Activated CD8-positive, alpha-beta T cell treated with anti-CD3 and anti-CD28 coated beads, Interleukin-2, amount 10 ng/mL, durations not matched to agents 7 days and 5 days (primary cell): ENCODE data around the gene MRPL43. TPM values are rescaled to one million over a fixed set of nuclear protein-coding genes. Genes with fewer than 3 reads are reported as not detected.

Experiments used
- ATAC-seq: fragments of 150-1000 bp; cut with Tn5 transposase; one replicate; pipeline ENCODE4 v1.10.0; 2021; ENCODE audit warnings: moderate library complexity
- CTCF ChIA-PET: fragments of 350-600 bp; sonication (Branson Sonifier 250); formaldehyde crosslinking; loops from one replicate; lab custom pipeline; 2021; ENCODE audit warnings: antibody characterized with exemption; lab: Charles Lee
- POLR2A ChIA-PET: fragments of 350-600 bp; sonication (Branson Sonifier 250); formaldehyde crosslinking; loops from one replicate; lab custom pipeline; 2021; ENCODE audit warnings: antibody characterized with exemption; lab: Charles Lee
- DNase-seq: peaks from one replicate; pipeline ENCODE4 v3.0.0-alpha.2; 2020
- H3K27ac Mint-ChIP-seq: one replicate; pipeline ENCODE4 v1.8.0; 2021; ENCODE audit warnings: mild to moderate bottlenecking, mixed read lengths
- H3K27me3 Mint-ChIP-seq: one replicate; pipeline ENCODE4 v1.8.0; 2021; ENCODE audit warnings: low read depth, mixed read lengths
- H3K36me3 Mint-ChIP-seq: one replicate; pipeline ENCODE4 v1.8.0; 2021; ENCODE audit warnings: low read depth, mixed read lengths
- H3K4me1 Mint-ChIP-seq: one replicate; pipeline ENCODE4 v1.8.0; 2021; ENCODE audit warnings: low read depth, mixed read lengths
- H3K4me3 Mint-ChIP-seq: one replicate; pipeline ENCODE4 v1.8.0; 2021; ENCODE audit warnings: mild to moderate bottlenecking, mixed read lengths
- H3K9me3 Mint-ChIP-seq: one replicate; pipeline ENCODE4 v1.8.0; 2022; ENCODE audit warnings: mixed read lengths; ENCODE audit not compliant: insufficient read depth
- total RNA-seq, 2 experiments: library from RNA; stranded (reverse); gene quantifications; one replicate each; pipeline ENCODE4 v1.2.3, GENCODE V29; 2021

MRPL43 gene
- total RNA-seq, 2 experiments from 2014 or later: 46.1 to 48.9 TPM

DNA sequence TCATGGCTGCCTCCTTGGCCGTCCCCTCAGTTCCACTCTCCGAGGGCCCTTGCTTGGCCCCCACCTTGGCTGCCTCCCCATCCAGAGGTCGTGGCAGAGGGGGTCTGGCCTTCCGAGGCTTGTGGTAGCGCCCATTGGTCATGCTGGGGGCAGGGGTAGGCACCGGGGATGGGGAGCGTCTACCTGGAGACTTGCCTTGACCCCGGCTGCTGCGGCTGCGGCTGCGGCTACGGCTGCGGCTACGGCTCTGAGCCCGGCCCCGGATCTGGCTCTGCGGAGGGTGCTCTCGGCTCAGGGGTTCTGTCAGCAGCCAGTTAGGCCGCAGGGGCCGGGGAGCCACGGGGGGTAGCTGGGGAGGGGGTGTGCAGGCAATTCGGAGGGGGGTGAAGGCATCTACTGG lies 23.0 kb upstream of the MRPL43 start:
- POLR2A ChIA-PET: no interaction called here
- no peak for ATAC-seq
- Mint-ChIP-seq H3K4me1 (peaks cover 16% of the 10 kb centered on the region), H3K9me3 (no peaks in the 10 kb centered on the region), H3K27me3 (peaks cover 12% of the 10 kb centered on the region), H3K27ac (no peak overlapping the region), H3K36me3 (no peaks in the 10 kb centered on the region), H3K4me3 (no peak overlapping the region)
- CTCF ChIA-PET: interaction anchor here (1.5 kb wide), 1 partner anchor 85 kb away, joined by 3 read pairs; no protein-coding TSS in a partner anchor
- no peak for DNase-seq

DNA sequence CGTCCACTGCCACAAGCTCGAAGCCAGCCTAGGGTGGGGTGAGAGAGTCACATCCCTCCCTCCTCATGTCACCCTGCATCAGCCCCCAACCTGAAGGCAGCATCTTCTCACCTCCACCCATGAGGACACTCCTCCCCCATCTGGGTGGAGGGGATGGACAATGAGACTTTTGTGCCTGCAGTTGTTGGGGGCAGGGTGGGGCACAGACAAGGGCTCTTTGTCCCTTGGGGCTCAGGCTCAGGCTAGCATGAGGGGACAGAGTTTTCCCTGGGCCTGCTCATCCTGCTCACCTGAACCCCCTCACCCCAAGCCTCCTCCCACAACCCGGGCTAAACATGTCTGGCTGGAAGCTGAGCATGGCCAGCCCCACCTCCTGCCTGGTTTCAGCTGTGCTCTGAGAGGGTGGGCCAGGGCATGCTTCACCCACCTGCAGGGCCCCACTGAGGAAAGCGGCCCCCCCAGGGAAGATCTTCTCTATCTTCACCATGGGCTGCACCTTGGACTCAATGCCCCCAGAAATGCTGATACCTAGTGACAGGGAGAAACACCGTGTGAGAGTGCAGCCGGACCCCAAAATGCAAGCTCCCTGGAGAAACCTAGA lies 21.6 kb upstream of the MRPL43 start:
- no peak for DNase-seq
- CTCF ChIA-PET: interaction anchor here (0.9 to 3.8 kb wide), 3 partner anchors 10 to 17 kb away, joined by 3 to 24 read pairs (median 16); no protein-coding TSS in a partner anchor
- POLR2A ChIA-PET: interaction anchor here (0.9 kb wide), 1 partner anchor 22 kb away, joined by 3 read pairs; the partner anchor contains the start of genes PDZD7 and SFXN3
- Mint-ChIP-seq H3K4me1 (peaks cover 11% of the 10 kb centered on the region), H3K36me3 (no peaks in the 10 kb centered on the region), H3K9me3 (no peaks in the 10 kb centered on the region), H3K27me3 (peaks cover 3% of the 10 kb centered on the region), H3K27ac (no peak overlapping the region), H3K4me3 (no peak overlapping the region)
- no peak for ATAC-seq

- ChIA-PET CTCF (interaction anchor here (0.9 to 3.8 kb wide), 7 partner anchors 9 to 43 kb away, joined by 3 to 24 read pairs (median 3); partner anchors contain the start of genes LZTS2, PDZD7 and SFXN3), POLR2A (interaction anchor here (0.9 to 1.2 kb wide), 2 partner anchors 11 to 23 kb away, joined by 3 read pairs; partner anchors contain the start of genes PDZD7 and SFXN3)
- no peak overlapping the region for H3K27ac Mint-ChIP-seq
- no peak overlapping the region for H3K4me3 Mint-ChIP-seq
- no peaks in the 10 kb centered on the region for H3K9me3 Mint-ChIP-seq
- H3K4me1 Mint-ChIP-seq: peaks cover 7% of the 10 kb centered on the region
- H3K27me3 Mint-ChIP-seq: peaks cover 1% of the 10 kb centered on the region
- no peaks in the 10 kb centered on the region for H3K36me3 Mint-ChIP-seq
- ATAC-seq: no peak
- no peak for DNase-seq
Measured at GRCh38 chr10:101007915-101008822, 20.9 kb upstream of the MRPL43 start.

GRCh38 chr10:101007099-101007711 lies 19.9 kb upstream of the MRPL43 start:
- Mint-ChIP-seq H3K4me3 (no peak overlapping the region), H3K9me3 (no peaks in the 10 kb centered on the region), H3K4me1 (no peaks in the 10 kb centered on the region), H3K27ac (no peak overlapping the region), H3K36me3 (no peaks in the 10 kb centered on the region), H3K27me3 (no peaks in the 10 kb centered on the region)
- ChIA-PET POLR2A (interaction anchor here (0.6 to 1.2 kb wide), 2 partner anchors 10 to 720 kb away, joined by 3 read pairs; no protein-coding TSS in a partner anchor), CTCF (interaction anchor here (0.9 to 3.8 kb wide), 8 partner anchors 7 to 44 kb away, joined by 3 to 24 read pairs (median 3); partner anchors contain the start of genes LZTS2, PDZD7 and SFXN3)
- DNase-seq (no peak), ATAC-seq (no peak)

GRCh38 chr10:101006593-101007098 lies 19.3 kb upstream of the MRPL43 start:
- no peaks in the 10 kb centered on the region for H3K4me1 Mint-ChIP-seq
- H3K27ac Mint-ChIP-seq: no peak overlapping the region
- no peak overlapping the region for H3K4me3 Mint-ChIP-seq
- ChIA-PET POLR2A (interaction anchor here (0.6 to 1.3 kb wide), 4 partner anchors 9 to 719 kb away, joined by 3 read pairs; no protein-coding TSS in a partner anchor), CTCF (interaction anchor here (1.2 to 3.8 kb wide), 4 partner anchors 8 to 45 kb away, joined by 3 to 24 read pairs (median 10); no protein-coding TSS in a partner anchor)
- ATAC-seq (no peak), DNase-seq (no peak)
- no peaks in the 10 kb centered on the region for H3K27me3 Mint-ChIP-seq
- no peaks in the 10 kb centered on the region for H3K9me3 Mint-ChIP-seq
- H3K36me3 Mint-ChIP-seq: no peaks in the 10 kb centered on the region

DNA sequence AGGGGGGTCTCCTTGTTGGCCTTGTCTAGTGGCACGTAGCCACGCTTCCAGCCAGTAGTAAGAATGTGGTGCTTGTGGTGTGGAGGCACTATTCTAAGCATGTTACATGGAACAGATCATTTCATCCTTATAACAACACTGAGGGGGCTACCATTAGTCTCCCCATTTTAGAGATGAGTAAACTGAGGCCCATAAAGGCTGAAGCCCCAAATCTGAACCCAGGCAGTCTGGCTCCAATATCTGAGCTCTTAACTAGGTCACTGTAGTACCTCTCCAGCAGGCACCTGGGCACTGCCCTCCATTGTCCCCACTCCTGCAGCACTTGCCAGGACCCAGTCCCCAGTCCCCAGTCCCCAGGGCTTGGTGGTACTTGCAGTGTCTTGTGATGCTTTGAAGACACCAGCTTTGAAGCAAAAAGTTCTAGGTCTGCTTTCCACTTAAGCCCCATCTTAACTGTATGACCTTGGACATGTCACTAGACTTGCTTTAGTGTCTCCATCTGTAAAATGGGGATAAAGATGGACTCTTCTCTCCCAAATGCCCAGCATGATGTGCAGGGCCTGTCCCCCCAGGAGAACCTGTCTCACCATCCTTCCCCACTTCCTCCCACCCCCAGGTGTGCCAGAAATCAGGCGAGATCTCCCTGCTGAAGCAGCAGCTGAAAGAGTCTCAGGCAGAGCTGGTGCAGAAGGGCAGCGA lies 18.7 kb upstream of the MRPL43 start:
- Mint-ChIP-seq H3K27me3 (peaks cover 2% of the 10 kb centered on the region), H3K27ac (no peak overlapping the region), H3K9me3 (no peaks in the 10 kb centered on the region), H3K4me1 (peaks cover 2% of the 10 kb centered on the region), H3K4me3 (no peak overlapping the region), H3K36me3 (no peaks in the 10 kb centered on the region)
- POLR2A ChIA-PET: interaction anchor here (1.2 to 1.3 kb wide), 2 partner anchors 9 to 29 kb away, joined by 3 read pairs; no protein-coding TSS in a partner anchor
- CTCF ChIA-PET: interaction anchor here (1.5 to 3.8 kb wide), 3 partner anchors 8 to 13 kb away, joined by 5 to 24 read pairs (median 16); no protein-coding TSS in a partner anchor
- ATAC-seq (no peak), DNase-seq (no peak)

DNA sequence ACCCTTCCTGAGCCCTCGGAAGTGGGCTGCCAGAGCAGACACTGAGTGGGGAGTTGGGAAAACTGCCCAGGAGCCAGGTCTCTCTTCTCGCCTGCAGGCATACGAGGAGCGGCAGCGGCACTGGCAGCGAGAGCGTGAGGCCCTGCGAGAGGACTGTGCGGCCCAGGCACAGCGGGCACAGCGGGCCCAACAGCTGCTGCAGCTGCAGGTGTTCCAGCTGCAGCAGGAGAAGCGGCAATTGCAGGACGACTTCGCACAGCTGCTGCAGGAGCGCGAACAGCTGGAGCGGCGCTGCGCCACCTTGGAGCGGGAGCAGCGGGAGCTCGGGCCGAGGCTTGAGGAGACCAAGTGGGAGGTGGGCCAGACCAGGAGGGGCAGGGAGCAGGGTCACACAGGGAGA lies 18.1 kb upstream of the MRPL43 start:
- H3K4me1 Mint-ChIP-seq: peaks cover 4% of the 10 kb centered on the region
- no peak overlapping the region for H3K4me3 Mint-ChIP-seq
- no peaks in the 10 kb centered on the region for H3K9me3 Mint-ChIP-seq
- H3K36me3 Mint-ChIP-seq: no peaks in the 10 kb centered on the region
- DNase-seq (no peak), ATAC-seq (no peak)
- H3K27ac Mint-ChIP-seq: no peak overlapping the region
- peaks cover 3% of the 10 kb centered on the region for H3K27me3 Mint-ChIP-seq
- POLR2A ChIA-PET: interaction anchor here (1.2 to 1.3 kb wide), 2 partner anchors 9 to 29 kb away, joined by 3 read pairs; no protein-coding TSS in a partner anchor
- CTCF ChIA-PET: interaction anchor here (1.4 to 1.5 kb wide), 2 partner anchors 9 to 12 kb away, joined by 5 to 6 read pairs; no protein-coding TSS in a partner anchor

DNA sequence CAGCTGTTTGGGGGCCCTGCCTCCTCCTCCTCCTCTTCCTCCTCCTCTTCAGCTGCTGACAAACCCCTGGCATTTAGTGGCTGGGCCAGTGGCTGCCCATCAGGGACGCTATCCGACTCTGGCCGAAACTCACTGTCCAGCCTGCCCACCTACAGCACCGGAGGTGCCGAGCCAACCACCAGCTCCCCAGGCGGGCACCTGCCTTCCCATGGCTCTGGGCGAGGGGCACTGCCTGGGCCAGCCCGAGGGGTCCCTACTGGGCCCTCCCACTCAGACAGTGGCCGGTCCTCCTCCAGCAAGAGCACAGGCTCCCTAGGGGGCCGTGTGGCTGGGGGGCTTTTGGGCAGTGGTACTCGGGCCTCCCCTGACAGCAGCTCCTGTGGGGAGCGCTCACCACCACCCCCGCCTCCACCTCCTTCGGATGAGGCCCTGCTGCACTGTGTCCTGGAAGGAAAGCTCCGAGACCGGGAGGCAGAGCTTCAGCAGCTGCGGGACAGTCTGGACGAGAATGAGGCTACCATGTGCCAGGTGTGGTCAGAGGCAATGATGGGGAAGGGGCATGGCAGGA lies 16.4 kb upstream of the MRPL43 start:
- Mint-ChIP-seq H3K4me1 (peaks cover 7% of the 10 kb centered on the region), H3K9me3 (no peaks in the 10 kb centered on the region), H3K4me3 (no peak overlapping the region), H3K36me3 (no peaks in the 10 kb centered on the region), H3K27ac (no peak overlapping the region), H3K27me3 (peaks cover 3% of the 10 kb centered on the region)
- CTCF ChIA-PET: interaction anchor here (1.1 to 10.1 kb wide), 3 partner anchors 8 to 15 kb away, joined by 4 to 154 read pairs (median 4); no protein-coding TSS in a partner anchor
- ATAC-seq (no peak), DNase-seq (no peak)
- POLR2A ChIA-PET: no interaction called here

- H3K27me3 Mint-ChIP-seq: peaks cover 3% of the 10 kb centered on the region
- ATAC-seq (no peak), DNase-seq (no peak)
- no peak overlapping the region for H3K27ac Mint-ChIP-seq
- H3K4me1 Mint-ChIP-seq: peaks cover 15% of the 10 kb centered on the region
- H3K36me3 Mint-ChIP-seq: no peaks in the 10 kb centered on the region
- H3K4me3 Mint-ChIP-seq: no peak overlapping the region
- no peaks in the 10 kb centered on the region for H3K9me3 Mint-ChIP-seq
- POLR2A ChIA-PET: no interaction called here
- CTCF ChIA-PET: interaction anchor here (1.3 to 10.1 kb wide), 3 partner anchors 10 to 28 kb away, joined by 3 to 154 read pairs (median 4); partner anchors contain the start of genes PDZD7 and SFXN3
Measured at GRCh38 chr10:101002456-101002855, 15.2 kb upstream of the MRPL43 start.

DNA sequence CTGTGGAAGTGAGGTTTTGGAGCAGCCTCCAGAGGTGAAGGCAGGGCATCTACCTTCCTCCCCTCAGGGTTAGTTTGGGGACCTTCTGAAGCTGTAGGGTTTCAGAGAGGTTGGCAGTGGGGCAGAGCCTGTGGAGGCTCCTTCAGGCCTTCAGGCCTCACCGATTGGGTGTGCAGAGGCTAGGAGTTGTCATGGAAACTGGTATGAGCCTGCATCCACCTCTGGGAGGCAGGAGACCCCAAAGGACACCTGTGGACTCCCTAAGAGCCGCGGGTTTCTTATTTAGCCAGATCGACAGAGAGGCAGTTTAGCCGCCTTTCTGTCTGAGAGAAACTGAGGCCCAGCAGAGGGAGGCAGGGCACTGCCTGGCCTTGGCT lies 14.3 kb upstream of the MRPL43 start:
- no peak overlapping the region for H3K27ac Mint-ChIP-seq
- peaks cover 16% of the 10 kb centered on the region for H3K4me1 Mint-ChIP-seq
- ChIA-PET CTCF (interaction anchor here (10.1 kb wide), 1 partner anchor 15 kb away, joined by 154 read pairs; no protein-coding TSS in a partner anchor), POLR2A (no interaction called here)
- H3K27me3 Mint-ChIP-seq: peaks cover 3% of the 10 kb centered on the region
- H3K36me3 Mint-ChIP-seq: no peaks in the 10 kb centered on the region
- ATAC-seq (no peak), DNase-seq (no peak)
- H3K9me3 Mint-ChIP-seq: no peaks in the 10 kb centered on the region
- no peak overlapping the region for H3K4me3 Mint-ChIP-seq
